Measurements from ENCODE around the gene CELF2. TPM values are rescaled to one million over a fixed set of nuclear protein-coding genes. Genes with fewer than 3 reads are reported as not detected.

The CELF2 gene
- total RNA-seq, 1 donor: 135 TPM

- Histone ChIP-seq H3K9me3 (ENCODE audit: low read depth, low read length) (no peaks in the 10 kb centered on the region), H3K4me1 (ENCODE audit: insufficient read depth, low read length) (no peaks in the 10 kb centered on the region), H3K27me3 (ENCODE audit: insufficient read depth, low read length) (no peaks in the 10 kb centered on the region), H3K4me3 (ENCODE audit: low read length) (no peak overlapping the region)
Measured at GRCh38 chr10:11382187-11382586, 364.5 kb downstream of the CELF2 start.

- H3K9me3 ChIP-seq (ENCODE audit: low read depth, low read length): no peaks in the 10 kb centered on the region
- H3K27me3 ChIP-seq (ENCODE audit: insufficient read depth, low read length): no peaks in the 10 kb centered on the region
- H3K4me3 ChIP-seq (ENCODE audit: low read length): no peak overlapping the region
- H3K4me1 ChIP-seq (ENCODE audit: insufficient read depth, low read length): no peaks in the 10 kb centered on the region
Measured at GRCh38 chr10:11386044-11386443, 368.4 kb downstream of the CELF2 start.

All from mononuclear cell (primary cell).